K562 (cell line): ENCODE results near the gene SPRING1. TPM values are rescaled to one million over a fixed set of nuclear protein-coding genes. Genes with fewer than 3 reads are reported as not detected.

ENCODE experiments used
- ATAC-seq: fragments of 200-7000 bp; cut with Tn5 transposase; 3 replicates; pipeline ENCODE4 v1.9.1; 2020; ENCODE audit warnings: moderate library complexity
- BruUV-seq: library from RNA; stranded (reverse); fragments of 400-500 nt; replicated peaks from 2 replicates; lab custom pipeline; 2021; lab: Mats Ljungman, UMichigan
- CTCF ChIA-PET: fragments of 300-600 bp; formaldehyde crosslinking; extraction: SDS; loops from one replicate; lab custom pipeline; 2021; ENCODE audit warnings: low intra/inter-chr PET ratio; lab: Yijun Ruan, JAX
- POLR2A ChIA-PET: fragments of 300-600, 350-650 bp; sonication (Branson Sonifier 250); formaldehyde crosslinking; extraction: SDS; loops from one replicate; lab custom pipeline; 2021; ENCODE audit warnings: antibody characterized with exemption, inconsistent platforms; lab: Yijun Ruan, JAX
- DNase-seq, 4 experiments: peaks; one replicate each; pipeline versions ENCODE4 v3.0.0 to v3.0.0-alpha.2; 2011 to 2018; ENCODE audit warnings: low spot score in 3 of 4, mixed read lengths in 3 of 4; ENCODE audit errors: extremely low read depth in 1 of 4
- FAIRE-seq: peaks from 2 replicates; lab custom pipeline; 2011; peaks lifted over from hg19 to GRCh38; lab: Jason Lieb, UNC
- H2AFZ ChIP-seq: 2 replicates; pipeline ENCODE4 v1.6.0; 2011; ENCODE audit warnings: low read depth, low read length, control low read depth, inconsistent platforms
- H3K27ac ChIP-seq: fragments of 200-600 bp; 3 replicates; pipeline ENCODE4 v1.8.0; 2011; ENCODE audit warnings: low read depth, mild to moderate bottlenecking, control low read depth, inconsistent platforms, low read length, moderate library complexity, mixed read lengths; ENCODE audit errors: extremely low read depth
- H3K27me3 ChIP-seq, 2 experiments: fragments of 300-600 bp in 1 of 2; 2 replicates in 1 of 2; 3 replicates in 1 of 2; pipeline versions ENCODE4 v1.6.0 to v1.8.0; 2011; ENCODE audit warnings: inconsistent platforms in 2 of 2, low read length in 2 of 2, mild to moderate bottlenecking in 1 of 2, mixed read lengths in 1 of 2, moderate library complexity in 1 of 2; ENCODE audit not compliant: control insufficient read depth in 2 of 2, insufficient read depth in 2 of 2
- H3K36me3 ChIP-seq: fragments of 300-600 bp; 3 replicates; pipeline ENCODE4 v1.8.0; 2011; ENCODE audit warnings: mild to moderate bottlenecking, low read length, inconsistent platforms; ENCODE audit not compliant: control insufficient read depth, insufficient read depth
- H3K4me1 ChIP-seq, 2 experiments: fragments of 200-600 bp in 1 of 2; replicated peaks in 1 of 2; 2 replicates in 1 of 2; 3 replicates in 1 of 2; pipeline versions ENCODE4 v1.5.1 to v1.8.0; 2011; ENCODE audit warnings: inconsistent platforms in 2 of 2, low read length in 2 of 2, mild to moderate bottlenecking in 1 of 2, mixed read lengths in 1 of 2, moderate library complexity in 1 of 2; ENCODE audit not compliant: control insufficient read depth in 2 of 2, insufficient read depth in 2 of 2
- H3K4me2 ChIP-seq: 2 replicates; pipeline ENCODE4 v1.6.1; 2011; ENCODE audit warnings: low read length, control low read depth, inconsistent platforms, mixed read lengths; ENCODE audit not compliant: insufficient read depth
- H3K4me3 ChIP-seq: fragments of 200-600 bp; sonication (generic), shearing (Covaris generic); 2 replicates; pipeline ENCODE4 v1.5.1; 2016; ENCODE audit warnings: control low read depth, inconsistent platforms
- H3K79me2 ChIP-seq: fragments of 200-600 bp; 3 replicates; pipeline ENCODE4 v1.8.0; 2011; ENCODE audit warnings: low read length, inconsistent platforms; ENCODE audit not compliant: control insufficient read depth, insufficient read depth
- H3K9ac ChIP-seq, 2 experiments: 2 replicates each; pipeline versions ENCODE4 v1.6.0 to v1.6.1; 2011; ENCODE audit warnings: low read depth in 2 of 2, low read length in 2 of 2, control low read depth in 1 of 2, inconsistent platforms in 1 of 2, mild to moderate bottlenecking in 1 of 2, mixed read lengths in 1 of 2; ENCODE audit not compliant: insufficient read depth in 1 of 2
- H3K9me1 ChIP-seq: one replicate; pipeline ENCODE4 v1.6.0; 2011; ENCODE audit warnings: inconsistent platforms, mild to moderate bottlenecking, low read length, moderate library complexity; ENCODE audit not compliant: control insufficient read depth, insufficient read depth
- H3K9me3 ChIP-seq: replicated peaks from 2 replicates; pipeline ENCODE4 v1.5.1; 2011; ENCODE audit warnings: low read depth, low read length, inconsistent platforms; ENCODE audit not compliant: control insufficient read depth, insufficient read depth
- H4K20me1 ChIP-seq: replicated peaks from 2 replicates; pipeline ENCODE4 v1.6.1; 2011; ENCODE audit warnings: low read length, inconsistent platforms, mixed read lengths; ENCODE audit not compliant: control insufficient read depth, insufficient read depth
- C11orf30 ChIP-seq: fragments of 450-650 bp; IDR thresholded peaks from 2 replicates; pipeline ENCODE4 v1.6.1; 2016; ENCODE audit warnings: low read depth, mild to moderate bottlenecking
- CAMTA2 ChIP-seq: fragments of 250-450 bp; sonication (Bioruptor Pico); conservative IDR thresholded peaks from 2 replicates; pipeline ENCODE4 v1.5.1; 2022
- CHCHD3 ChIP-seq: fragments of 250-450 bp; sonication (Bioruptor Pico); IDR thresholded peaks from 2 replicates; pipeline ENCODE4 v2.1.2; 2022; ENCODE audit warnings: mild to moderate bottlenecking
- CTBP1 ChIP-seq: fragments of 450-650 bp; IDR thresholded peaks from 2 replicates; pipeline ENCODE4 v1.6.1; 2016; ENCODE audit warnings: borderline replicate concordance
- DACH1 ChIP-seq: fragments of 450-650 bp; IDR thresholded peaks from 2 replicates; pipeline ENCODE4 v1.6.1; 2018; ENCODE audit not compliant: partially characterized antibody
- FOXJ3 ChIP-seq: sonication (generic); formaldehyde crosslinking; IDR thresholded peaks from 2 replicates; pipeline ENCODE4 v1.4.0; 2020; ENCODE audit warnings: mild to moderate bottlenecking, missing genetic modification reagents
- GATA2 ChIP-seq: sonication (generic); formaldehyde crosslinking; IDR thresholded peaks from 2 replicates; pipeline ENCODE4 v1.4.0; 2020; ENCODE audit warnings: mild to moderate bottlenecking, missing genetic modification reagents
- ILF3 ChIP-seq: fragments of 450-650 bp; IDR thresholded peaks from 2 replicates; pipeline ENCODE4 v1.6.1; 2018; ENCODE audit warnings: antibody characterized with exemption, mild to moderate bottlenecking, moderate library complexity, borderline replicate concordance
- L3MBTL2 ChIP-seq: fragments of 450-650 bp; IDR thresholded peaks from 2 replicates; pipeline ENCODE4 v1.6.1; 2016; ENCODE audit warnings: mild to moderate bottlenecking, moderate library complexity
- NFYB ChIP-seq: IDR thresholded peaks from 2 replicates; pipeline ENCODE4 v1.6.1; 2011; ENCODE audit warnings: mild to moderate bottlenecking, moderate library complexity; ENCODE audit not compliant: insufficient read length; ENCODE audit errors: extremely low read depth
- NR1H2 ChIP-seq: sonication (generic); formaldehyde crosslinking; IDR thresholded peaks from 2 replicates; pipeline ENCODE4 v1.4.0; 2020; ENCODE audit warnings: mild to moderate bottlenecking, missing genetic modification reagents
- RAD51 ChIP-seq: fragments of 450-650 bp; IDR thresholded peaks from 2 replicates; pipeline ENCODE4 v1.7.1; 2016; ENCODE audit warnings: low read depth, mild to moderate bottlenecking, borderline replicate concordance
- YY1 ChIP-seq, 3 experiments: IDR thresholded peaks; 2 replicates each; pipeline ENCODE4 v1.6.1; 2011; ENCODE audit warnings: low read length in 2 of 3, mild to moderate bottlenecking in 2 of 3, moderate library complexity in 2 of 3, borderline replicate concordance in 1 of 3, control low read depth in 1 of 3, low read depth in 1 of 3; ENCODE audit not compliant: insufficient read depth in 3 of 3, insufficient replicate concordance in 2 of 3, control insufficient read depth in 1 of 3, insufficient read length in 1 of 3; ENCODE audit errors: extremely low read depth in 1 of 3
- WGBS: fragments of 100-300 bp; shearing (Covaris generic); methylation state at CpG from one replicate; pipeline ENCODE4 v1.1.6; 2016; ENCODE audit warnings: low coverage, mixed read lengths; ENCODE audit not compliant: insufficient coverage; ENCODE audit errors: missing lambda C conversion rate; 5-methylcytosine and 5-hydroxymethylcytosine counted together
- in situ Hi-C: fragments of 300-500 bp; cut with MboI; formaldehyde crosslinking; loops from 4 replicates; pipeline ENCODE4 v1.15.0; 2018; ENCODE audit warnings: inconsistent platforms, mixed read lengths
- intact Hi-C: fragments of 100-400 bp; cut with micrococcal nuclease; formaldehyde crosslinking; loops from 2 replicates; pipeline ENCODE4 v1.14.2; 2022
- polyA plus RNA-seq, 8 experiments: library from polyadenylated mRNA; depleted of rRNA in 4 of 8; stranded (reverse) in 5 of 8; unstranded in 3 of 8; fragments of >200 nt; fragmentation: Nextera tagmentation in 2 of 8; fragmentation: Illumina TruSeq in 1 of 8; extraction: Ambion mirVana in 2 of 8; extraction: Trizol in 1 of 8; gene quantifications; 2 replicates each; pipeline versions ENCODE4 v1.2.1 to v1.2.3, GENCODE V29; 2011 to 2014; ENCODE audit warnings: inconsistent platforms in 1 of 8, missing spikeins in 1 of 8
- total RNA-seq, 7 experiments: library from RNA; depleted of rRNA in 6 of 7; stranded (reverse); fragments of >200 nt in 6 of 7; fragmentation: Illumina TruSeq in 2 of 7; extraction: Trizol in 2 of 7; gene quantifications; 2 replicates each; pipeline versions ENCODE4 v1.2.1 to v1.2.3, GENCODE V29; 2011 to 2021; ENCODE audit warnings: low replicate concordance in 1 of 7
- TF ChIP-seq, protein P1 (sequence below): fragments of 450-650 bp; IDR thresholded peaks from 2 replicates; pipeline ENCODE4 v1.6.1; 2018; ENCODE audit warnings: mild to moderate bottlenecking, low read depth; ENCODE audit not compliant: partially characterized antibody
- TF ChIP-seq, protein P2 (sequence below), 3 experiments: IDR thresholded peaks in 2 of 3; conservative IDR thresholded peaks in 1 of 3; 2 replicates each; pipeline ENCODE4 v1.5.1; 2011 to 2012; ENCODE audit warnings: low read length in 3 of 3, mild to moderate bottlenecking in 3 of 3, control low read depth in 2 of 3, improper control_type of control experiment in 1 of 3, inconsistent platforms in 1 of 3, low read depth in 1 of 3, mixed read lengths in 1 of 3, moderate library complexity in 1 of 3; ENCODE audit not compliant: insufficient read depth in 2 of 3

The SPRING1 gene
- total and polyA plus RNA-seq, 9 of the 15 experiments (the other 6 are each of a cell fraction or from before 2014, with no cell fraction given) = 1.1 to 20.0 (median 8.0) TPM

DNA sequence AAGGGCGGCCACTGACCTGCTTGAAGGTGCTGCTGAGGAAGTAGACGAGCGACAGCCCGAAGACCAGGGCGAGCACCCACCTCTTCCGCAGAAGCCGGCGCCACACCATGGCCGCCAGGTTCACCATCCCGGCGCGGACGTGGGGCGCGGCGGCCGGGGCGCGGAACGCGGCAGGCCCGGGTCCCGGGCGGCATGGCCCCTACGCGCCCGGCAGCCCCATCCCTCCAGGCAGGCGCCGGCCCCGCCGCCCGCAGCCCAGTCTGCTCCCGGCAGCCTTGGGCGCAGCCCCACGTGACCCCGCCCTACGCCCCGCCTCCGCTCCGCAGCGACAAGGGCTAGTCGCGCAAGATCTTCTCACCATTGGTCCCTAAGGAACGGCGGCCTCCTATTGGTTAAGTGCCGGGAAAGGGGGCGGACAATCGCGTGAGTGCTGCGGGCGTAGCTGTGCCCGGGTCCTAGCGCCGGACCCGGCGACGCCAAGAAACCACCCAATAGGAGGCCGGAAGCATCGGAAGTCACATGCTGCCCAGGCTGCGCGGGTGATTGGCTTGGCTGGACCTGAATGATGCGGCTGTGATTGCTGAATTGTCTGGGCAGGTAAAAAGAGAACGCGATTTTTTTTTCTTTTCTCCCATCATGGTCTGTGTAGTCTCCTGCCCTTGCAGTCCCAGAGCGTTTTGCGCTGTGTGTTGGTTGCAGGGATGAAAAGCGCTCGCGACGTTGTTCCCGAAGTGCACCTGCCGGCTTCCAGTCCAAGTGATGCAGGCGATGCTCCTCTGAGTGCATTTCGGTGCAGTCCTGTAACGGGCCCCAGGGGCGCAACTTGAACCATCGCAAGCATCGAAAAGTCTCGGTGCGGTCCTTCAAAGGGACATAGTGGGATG, at the start of gene SPRING1, which contains the start of gene RNFT2 (continued):
- TF ChIP-seq DACH1 = no peak
- TF ChIP-seq RAD51 = peak; percentile 97
- TF ChIP-seq, protein P1, sequence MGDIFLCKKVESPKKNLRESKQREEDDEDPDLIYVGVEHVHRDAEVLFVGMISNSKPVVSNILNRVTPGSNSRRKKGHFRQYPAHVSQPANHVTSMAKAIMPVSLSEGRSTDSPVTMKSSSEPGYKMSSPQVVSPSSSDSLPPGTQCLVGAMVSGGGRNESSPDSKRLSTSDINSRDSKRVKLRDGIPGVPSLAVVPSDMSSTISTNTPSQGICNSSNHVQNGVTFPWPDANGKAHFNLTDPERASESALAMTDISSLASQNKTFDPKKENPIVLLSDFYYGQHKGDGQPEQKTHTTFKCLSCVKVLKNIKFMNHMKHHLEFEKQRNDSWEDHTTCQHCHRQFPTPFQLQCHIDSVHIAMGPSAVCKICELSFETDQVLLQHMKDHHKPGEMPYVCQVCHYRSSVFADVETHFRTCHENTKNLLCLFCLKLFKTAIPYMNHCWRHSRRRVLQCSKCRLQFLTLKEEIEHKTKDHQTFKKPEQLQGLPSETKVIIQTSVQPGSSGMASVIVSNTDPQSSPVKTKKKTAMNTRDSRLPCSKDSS = no peak
- TF ChIP-seq NR1H2 = no peak
- TF ChIP-seq, protein P2, sequence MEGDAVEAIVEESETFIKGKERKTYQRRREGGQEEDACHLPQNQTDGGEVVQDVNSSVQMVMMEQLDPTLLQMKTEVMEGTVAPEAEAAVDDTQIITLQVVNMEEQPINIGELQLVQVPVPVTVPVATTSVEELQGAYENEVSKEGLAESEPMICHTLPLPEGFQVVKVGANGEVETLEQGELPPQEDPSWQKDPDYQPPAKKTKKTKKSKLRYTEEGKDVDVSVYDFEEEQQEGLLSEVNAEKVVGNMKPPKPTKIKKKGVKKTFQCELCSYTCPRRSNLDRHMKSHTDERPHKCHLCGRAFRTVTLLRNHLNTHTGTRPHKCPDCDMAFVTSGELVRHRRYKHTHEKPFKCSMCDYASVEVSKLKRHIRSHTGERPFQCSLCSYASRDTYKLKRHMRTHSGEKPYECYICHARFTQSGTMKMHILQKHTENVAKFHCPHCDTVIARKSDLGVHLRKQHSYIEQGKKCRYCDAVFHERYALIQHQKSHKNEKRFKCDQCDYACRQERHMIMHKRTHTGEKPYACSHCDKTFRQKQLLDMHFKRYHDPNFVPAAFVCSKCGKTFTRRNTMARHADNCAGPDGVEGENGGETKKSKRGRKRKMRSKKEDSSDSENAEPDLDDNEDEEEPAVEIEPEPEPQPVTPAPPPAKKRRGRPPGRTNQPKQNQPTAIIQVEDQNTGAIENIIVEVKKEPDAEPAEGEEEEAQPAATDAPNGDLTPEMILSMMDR (IDR thresholded peaks at IDR 0.05 in 2 of 3, conservative IDR thresholded peaks at IDR 0.05 in 1 of 3; ENCODE audit: insufficient read depth in 2 of 3, low read depth in 1 of 3, low read length in 3 of 3) = no peak

DNA sequence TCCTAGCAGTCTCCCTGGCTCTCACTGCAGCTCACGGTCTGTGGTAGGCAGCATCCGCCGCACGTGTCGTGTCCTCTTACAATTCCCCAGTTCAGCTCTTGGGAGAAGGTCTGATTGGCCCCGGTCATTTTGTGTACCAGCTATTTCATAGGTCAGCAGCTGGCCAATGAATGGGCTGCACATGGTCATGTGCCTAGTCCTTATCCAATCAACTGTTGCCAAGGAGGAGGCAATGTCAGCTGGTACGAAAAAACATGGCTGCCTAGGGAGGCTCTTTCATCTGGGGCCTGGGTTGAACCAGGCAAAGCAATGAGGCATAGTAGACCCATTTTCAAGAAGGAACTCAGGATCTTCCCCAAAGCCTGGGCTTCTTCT, 46.4 kb upstream of the SPRING1 start:
- FAIRE-seq = peak; percentile 85
- intact Hi-C loops = no loop called here
- POLR2A ChIA-PET = interaction anchor here (0.6 to 1.3 kb wide), 3 partner anchors 15 to 215 kb away, joined by 3 to 4 read pairs (median 3); no protein-coding TSS in a partner anchor
- TF ChIP-seq NFYB (peak; percentile 55), CHCHD3 (CRISPR knock-in tag) (no peak), C11orf30 (peak; percentile 28), L3MBTL2 (peak; percentile 27; the same call in 1 of the 2 replicates), FOXJ3 (no peak), GATA2 (no peak), YY1 (IDR thresholded peaks at IDR 0.05; ENCODE audit: borderline replicate concordance in 1 of 3, control insufficient read depth in 1 of 3, extremely low read depth in 1 of 3, insufficient read depth in 3 of 3, insufficient read length in 1 of 3, insufficient replicate concordance in 2 of 3, low read depth in 1 of 3, low read length in 2 of 3) (peak; percentile 34 to 90 (median 44)), ILF3 (no peak), CTBP1 (no peak), CAMTA2 (CRISPR knock-in tag) (no peak)

More for the DNA sequence above, 46.4 kb upstream of the SPRING1 start:
- Histone ChIP-seq H3K4me1 (no peaks in the 10 kb centered on the region; a peak in 1 of 5 replicates), H3K27me3 (peaks cover 0 to 4% of the 10 kb centered on the region in 2 experiments; a peak in 1 of 5 replicates), H3K79me2 (no peaks in the 10 kb centered on the region), H2AFZ (peak overlapping the region; percentile 67), H3K36me3 (peaks cover 22% of the 10 kb centered on the region; the same call in 2 of the 3 replicates), H3K9ac (no peak overlapping the region), H3K4me3 (no peak overlapping the region), H3K9me3 (no peaks in the 10 kb centered on the region), H4K20me1 (no peaks in the 10 kb centered on the region), H3K9me1 (no peaks in the 10 kb centered on the region), H3K27ac (no peak overlapping the region), H3K4me2 (peak overlapping the region; percentile 9; the same call in 1 of the 2 replicates)
- BruUV-seq = no TSS peak
- in situ Hi-C loops = no loop called here
- DNase-seq = peak; percentile 54 to 84 (median 70)
- WGBS = 58% methylated on average over 7 of the region's 7 CpGs
- ATAC-seq = peak; percentile 99
- CTCF ChIA-PET = no interaction called here
